ENCODE data around the gene OR7C1. TPM values are rescaled to one million over a fixed set of nuclear protein-coding genes. Genes with fewer than 3 reads are reported as not detected.

Gene OR7C1
- total and polyA plus RNA-seq, 4 donors: under 0.01 to 0.01 TPM; not detected in 2

- Histone ChIP-seq H3K4me3 (no peak within 1 kb of the TSS), H3K9ac (ENCODE audit: insufficient read depth in 1 of 2, low read length in 2 of 2) (no peak within 1 kb of the TSS), H3K27ac (ENCODE audit: low read depth in 1 of 2, low read length in 1 of 2) (no peak within 1 kb of the TSS), H3K9me3 (ENCODE audit: control insufficient read depth in 4 of 4, insufficient read depth in 3 of 4, low read length in 3 of 4) (no peaks in the 10 kb centered on the region), H3K27me3 (ENCODE audit: control insufficient read depth in 3 of 3, insufficient read depth in 3 of 3, low read length in 2 of 3) (no peaks in the 10 kb centered on the region), H3K4me1 (ENCODE audit: control insufficient read depth in 5 of 5, insufficient read depth in 5 of 5, low read length in 5 of 5) (no peaks in the 10 kb centered on the region), H3K36me3 (ENCODE audit: control insufficient read depth in 4 of 4, insufficient read depth in 4 of 4, low read length in 4 of 4) (no peaks in the 10 kb centered on the region)
- DNase-seq (no peak), ATAC-seq (ENCODE audit: insufficient read depth, low FRiP score) (no peak)
- no peak for TF ChIP-seq CTCF (IDR thresholded peaks at IDR 0.05; ENCODE audit: control extremely low read depth, extremely low read depth)
- WGBS, 2 donors: 84 to 93% methylated on average over 5 of the region's 5 CpGs
Observed at GRCh38 chr19:14848822-14849221, 13.8 kb upstream of the OR7C1 start, which contains the start of gene OR7A10. Gene OR7A10 (minus strand): TSS chr19:14848922. CDS start chr19:14841877, 7,045 bp downstream.

GRCh38 chr19:14843578-14843977, 8.6 kb upstream of the OR7C1 start:
- H3K27ac ChIP-seq (ENCODE audit: low read depth in 1 of 2, low read length in 1 of 2): no peak overlapping the region
- no peaks in the 10 kb centered on the region for H3K4me1 ChIP-seq (ENCODE audit: control insufficient read depth in 5 of 5, insufficient read depth in 5 of 5, low read length in 5 of 5)
- H3K36me3 ChIP-seq (ENCODE audit: control insufficient read depth in 4 of 4, insufficient read depth in 4 of 4, low read length in 4 of 4): no peaks in the 10 kb centered on the region
- no peak for TF ChIP-seq CTCF (IDR thresholded peaks at IDR 0.05; ENCODE audit: control extremely low read depth, extremely low read depth)
- no peaks in the 10 kb centered on the region for H3K27me3 ChIP-seq (ENCODE audit: control insufficient read depth in 3 of 3, insufficient read depth in 3 of 3, low read length in 2 of 3)
- H3K4me3 ChIP-seq: no peak overlapping the region
- ATAC-seq (ENCODE audit: insufficient read depth, low FRiP score) (no peak), DNase-seq (peak in 1 of 3 donors; percentile 0)
- H3K9ac ChIP-seq (ENCODE audit: insufficient read depth in 1 of 2, low read length in 2 of 2): no peak overlapping the region
- 71 to 72% methylated on average over 6 of the region's 6 CpGs for WGBS, 2 donors
- no peaks in the 10 kb centered on the region for H3K9me3 ChIP-seq (ENCODE audit: control insufficient read depth in 4 of 4, insufficient read depth in 3 of 4, low read length in 3 of 4)

- Histone ChIP-seq H3K36me3 (ENCODE audit: control insufficient read depth in 4 of 4, insufficient read depth in 4 of 4, low read length in 4 of 4) (no peaks in the 10 kb centered on the region), H3K27ac (ENCODE audit: low read depth in 1 of 2, low read length in 1 of 2) (no peak overlapping the region), H3K9ac (ENCODE audit: insufficient read depth in 1 of 2, low read length in 2 of 2) (no peak overlapping the region), H3K4me1 (ENCODE audit: control insufficient read depth in 5 of 5, insufficient read depth in 5 of 5, low read length in 5 of 5) (no peaks in the 10 kb centered on the region), H3K9me3 (ENCODE audit: control insufficient read depth in 4 of 4, insufficient read depth in 3 of 4, low read length in 3 of 4) (no peaks in the 10 kb centered on the region), H3K4me3 (no peak overlapping the region), H3K27me3 (ENCODE audit: control insufficient read depth in 3 of 3, insufficient read depth in 3 of 3, low read length in 2 of 3) (no peaks in the 10 kb centered on the region)
- TF ChIP-seq CTCF (IDR thresholded peaks at IDR 0.05; ENCODE audit: control extremely low read depth, extremely low read depth): no peak
- ATAC-seq (ENCODE audit: insufficient read depth, low FRiP score) (no peak), DNase-seq (no peak)
- 52 to 70% methylated on average over 2 of the region's 2 CpGs for WGBS, 2 donors
Observed at GRCh38 chr19:14843169-14843568, 8.2 kb upstream of the OR7C1 start.

GRCh38 chr19:14840206-14840605, 5.2 kb upstream of the OR7C1 start:
- Histone ChIP-seq H3K36me3 (ENCODE audit: control insufficient read depth in 4 of 4, insufficient read depth in 4 of 4, low read length in 4 of 4) (no peaks in the 10 kb centered on the region), H3K27ac (ENCODE audit: low read depth in 1 of 2, low read length in 1 of 2) (no peak overlapping the region), H3K9me3 (ENCODE audit: control insufficient read depth in 4 of 4, insufficient read depth in 3 of 4, low read length in 3 of 4) (no peaks in the 10 kb centered on the region), H3K9ac (ENCODE audit: insufficient read depth in 1 of 2, low read length in 2 of 2) (no peak overlapping the region), H3K4me3 (no peak overlapping the region), H3K27me3 (ENCODE audit: control insufficient read depth in 3 of 3, insufficient read depth in 3 of 3, low read length in 2 of 3) (no peaks in the 10 kb centered on the region), H3K4me1 (ENCODE audit: control insufficient read depth in 5 of 5, insufficient read depth in 5 of 5, low read length in 5 of 5) (no peaks in the 10 kb centered on the region)
- TF ChIP-seq CTCF (IDR thresholded peaks at IDR 0.05; ENCODE audit: control extremely low read depth, extremely low read depth): no peak
- 38 to 68% methylated on average over 1 of the region's 1 CpG for WGBS, 2 donors
- ATAC-seq (ENCODE audit: insufficient read depth, low FRiP score) (no peak), DNase-seq (no peak)

Data from lung (tissue), 12 donors.